8988T (cell line): Measurements from ENCODE around the gene SCP2.

ENCODE experiments used
- DNase-seq: peaks from one replicate; pipeline ENCODE4 v3.0.0; 2011

SCP2 gene

GRCh38 chr1:53046930-53047329 lies 119.9 kb downstream of the SCP2 start:
- no peak for DNase-seq

GRCh38 chr1:53047737-53048736 lies 121.0 kb downstream of the SCP2 start:
- no peak for DNase-seq

- DNase-seq = no peak
These were observed 122.0 kb downstream of the SCP2 start for GRCh38 chr1:53048960-53049573.

- DNase-seq = no peak
These were observed 122.5 kb downstream of the SCP2 start for GRCh38 chr1:53049574-53049967.

GRCh38 chr1:53050310-53050709 lies 123.2 kb downstream of the SCP2 start:
- no peak for DNase-seq

- DNase-seq = no peak
These were observed 124.6 kb downstream of the SCP2 start for GRCh38 chr1:53051676-53052075.

GRCh38 chr1:53057127-53057526 lies 130.1 kb downstream of the SCP2 start:
- no peak for DNase-seq

GRCh38 chr1:53060579-53060978 lies 133.5 kb downstream of the SCP2 start:
- no peak for DNase-seq

GRCh38 chr1:53061123-53061858 lies 134.2 kb downstream of the SCP2 start:
- DNase-seq = no peak

GRCh38 chr1:53061859-53062707 lies 135.0 kb downstream of the SCP2 start, which contains the start of gene PODN:
PODN (plus strand) TSS chr1:53062213; CDS start chr1:53069856, 7,643 bp downstream.
- no peak for DNase-seq

GRCh38 chr1:53062708-53063591 lies 135.9 kb downstream of the SCP2 start:
- DNase-seq = no peak

GRCh38 chr1:53063744-53064515 lies 136.9 kb downstream of the SCP2 start:
- DNase-seq = no peak

- DNase-seq = no peak
These were observed 138.3 kb downstream of the SCP2 start for GRCh38 chr1:53065391-53065790.

GRCh38 chr1:53066488-53066887 lies 139.4 kb downstream of the SCP2 start:
- DNase-seq = no peak

- no peak for DNase-seq
These were observed 140.0 kb downstream of the SCP2 start for GRCh38 chr1:53066891-53067738.

GRCh38 chr1:53067886-53068285 lies 140.8 kb downstream of the SCP2 start:
- DNase-seq = no peak

- DNase-seq = no peak
These were observed 141.4 kb downstream of the SCP2 start for GRCh38 chr1:53068314-53069099.

- no peak for DNase-seq
These were observed 142.2 kb downstream of the SCP2 start for GRCh38 chr1:53069265-53069662.
